ENCODE measurements around the gene SLC16A12. TPM values are rescaled to one million over a fixed set of nuclear protein-coding genes. Genes with fewer than 3 reads are reported as not detected.

The SLC16A12 gene
- total RNA-seq, 1 donor from 2014 or later, result 1.3 TPM

GRCh38 chr10:89479771-89480446 is 55.5 kb downstream of the SLC16A12 start:
- DNase-seq (no peak), ATAC-seq (ENCODE audit: poor library complexity) (peak; percentile 63)

GRCh38 chr10:89478739-89479654 is 56.4 kb downstream of the SLC16A12 start:
- peak; percentile 37 for ATAC-seq (ENCODE audit: poor library complexity)
- no peak for DNase-seq
- intact Hi-C loops (cut with DNase I), result loop anchor here (5.0 kb wide), 1 partner anchor 47 kb away; no protein-coding TSS in a partner anchor

More at GRCh38 chr10:89479771-89480446, 55.5 kb downstream of the SLC16A12 start:
- intact Hi-C loops (cut with DNase I), result loop anchor here (5.0 kb wide), 2 partner anchors 37 to 48 kb away; no protein-coding TSS in a partner anchor

GRCh38 chr10:89478085-89478738 is 57.2 kb downstream of the SLC16A12 start:
- ATAC-seq (ENCODE audit: poor library complexity) (no peak), DNase-seq (no peak)
- intact Hi-C loops (cut with DNase I), result loop anchor here (5.0 kb wide), 1 partner anchor 46 kb away; no protein-coding TSS in a partner anchor

GRCh38 chr10:89476150-89476549 is 59.2 kb downstream of the SLC16A12 start:
- no peak for ATAC-seq (ENCODE audit: poor library complexity)
- no peak for DNase-seq
- intact Hi-C loops (cut with DNase I), result loop anchor here (5.0 kb wide), 1 partner anchor 44 kb away; no protein-coding TSS in a partner anchor

- intact Hi-C loops (cut with DNase I), result loop anchor here (5.0 kb wide), 1 partner anchor 43 kb away; no protein-coding TSS in a partner anchor
- peak; percentile 1 for ATAC-seq (ENCODE audit: poor library complexity)
- DNase-seq, result no peak
These were observed 59.8 kb downstream of the SLC16A12 start for GRCh38 chr10:89475591-89475998.

GRCh38 chr10:89475125-89475524 is 60.3 kb downstream of the SLC16A12 start:
- ATAC-seq (ENCODE audit: poor library complexity) (peak; percentile 24), DNase-seq (no peak)
- intact Hi-C loops (cut with DNase I), result loop anchor here (5.0 kb wide), 1 partner anchor 43 kb away; no protein-coding TSS in a partner anchor

- intact Hi-C loops (cut with DNase I), result no loop called here
- peak; percentile 37 for ATAC-seq (ENCODE audit: poor library complexity)
- no peak for DNase-seq
These were observed 60.9 kb downstream of the SLC16A12 start for GRCh38 chr10:89474452-89474851.

GRCh38 chr10:89471110-89471809 is 64.1 kb downstream of the SLC16A12 start:
- no peak for DNase-seq
- intact Hi-C loops (cut with DNase I), result no loop called here
- ATAC-seq (ENCODE audit: poor library complexity), result no peak

GRCh38 chr10:89470628-89471027 is 64.8 kb downstream of the SLC16A12 start:
- intact Hi-C loops (cut with DNase I), result no loop called here
- DNase-seq (no peak), ATAC-seq (ENCODE audit: poor library complexity) (no peak)

GRCh38 chr10:89469517-89469916 is 65.9 kb downstream of the SLC16A12 start:
- intact Hi-C loops (cut with DNase I), result no loop called here

GRCh38 chr10:89468191-89468965 is 67.0 kb downstream of the SLC16A12 start:
- DNase-seq (no peak), ATAC-seq (ENCODE audit: poor library complexity) (no peak)
- intact Hi-C loops (cut with DNase I), result no loop called here

More at GRCh38 chr10:89469517-89469916, 65.9 kb downstream of the SLC16A12 start:
- ATAC-seq (ENCODE audit: poor library complexity), result no peak
- no peak for DNase-seq

- no peak for DNase-seq
- ATAC-seq (ENCODE audit: poor library complexity), result peak; percentile 58
- intact Hi-C loops (cut with DNase I), result no loop called here
These were observed 68.8 kb downstream of the SLC16A12 start for GRCh38 chr10:89466599-89467035.

GRCh38 chr10:89465196-89465595 is 70.2 kb downstream of the SLC16A12 start:
- ATAC-seq (ENCODE audit: poor library complexity), result no peak

GRCh38 chr10:89463846-89464537 is 71.4 kb downstream of the SLC16A12 start:
- ATAC-seq (ENCODE audit: poor library complexity), result peak; percentile 48
- intact Hi-C loops (cut with DNase I), result no loop called here
- DNase-seq, result no peak

More at GRCh38 chr10:89465196-89465595, 70.2 kb downstream of the SLC16A12 start:
- no peak for DNase-seq
- intact Hi-C loops (cut with DNase I), result no loop called here

GRCh38 chr10:89458784-89459183 is 76.6 kb downstream of the SLC16A12 start:
- no peak for ATAC-seq (ENCODE audit: poor library complexity)
- intact Hi-C loops (cut with DNase I), result no loop called here
- DNase-seq, result no peak

- ATAC-seq (ENCODE audit: poor library complexity) (peak; percentile 66), DNase-seq (no peak)
- intact Hi-C loops (cut with DNase I), result no loop called here
These were observed 77.1 kb downstream of the SLC16A12 start for GRCh38 chr10:89458291-89458690.
